Stimulated activated CD4-positive, alpha-beta T cell treated with anti-CD3 and anti-CD28 coated beads, TNF-alpha, amount 100 ng/mL, for 24 hours (primary cell): Measurements from ENCODE around the gene ATP6V1B1.
"Not testable (repeated sequence)": the region's sequence is repeated elsewhere in the genome, so short reads cannot be mapped to it uniquely, and the experiment has no call there.

Experiments
- DNase-seq, 3 experiments: peaks; one replicate each; pipeline ENCODE4 v3.0.0-alpha.2; 2020; ENCODE audit warnings: low read depth in 3 of 3

ATP6V1B1 gene

GRCh38 chr2:71006955-71007799 lies 71.5 kb downstream of the ATP6V1B1 start:
- no peak for DNase-seq

DNA sequence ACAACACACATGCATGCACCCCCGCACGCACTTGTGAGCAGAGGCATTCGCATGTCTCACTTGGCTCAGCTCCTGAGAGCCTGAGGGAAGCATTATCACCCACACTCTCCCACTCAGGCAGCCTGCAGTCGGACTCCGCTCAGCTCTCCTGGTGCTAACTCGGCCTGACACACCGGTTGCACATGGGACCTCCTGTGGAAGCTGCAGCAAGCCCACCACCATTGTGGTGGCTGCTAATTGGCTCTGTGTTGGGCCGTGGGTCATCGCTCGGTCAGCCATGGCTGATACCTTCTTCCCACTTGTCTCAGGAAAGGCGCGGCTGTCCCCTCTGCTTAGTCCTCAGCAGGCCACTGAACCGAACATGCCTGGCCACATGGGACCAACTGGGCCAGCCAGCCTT lies 72.6 kb downstream of the ATP6V1B1 start:
- no peak for DNase-seq

DNA sequence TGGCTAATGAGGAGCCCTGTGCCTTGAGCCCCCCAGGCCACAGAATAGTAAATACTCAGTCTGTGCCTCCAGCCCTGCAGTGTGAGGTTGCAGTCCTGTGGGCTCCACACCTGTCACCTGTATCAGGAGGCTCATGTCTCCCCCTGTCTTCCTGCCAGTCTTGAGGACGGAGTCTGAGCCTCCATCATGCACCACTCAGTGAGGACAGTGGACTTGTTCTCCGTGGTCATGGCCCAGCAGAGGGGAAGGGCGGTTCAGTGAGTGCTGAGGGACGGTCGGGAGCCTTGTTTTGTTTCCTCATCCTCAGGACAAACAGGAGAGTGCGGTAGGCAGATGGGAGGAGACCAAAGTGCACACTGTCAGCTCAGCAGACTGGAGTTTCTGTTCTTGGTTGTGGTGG lies 76.1 kb downstream of the ATP6V1B1 start:
- DNase-seq = not testable (repeated sequence)
